IMR-90 (cell line): Measurements from ENCODE around the gene RAB20. TPM values are rescaled to one million over a fixed set of nuclear protein-coding genes. Genes with fewer than 3 reads are reported as not detected.

ENCODE experiments used
- ATAC-seq: fragments of 200-7000 bp; cut with Tn5 transposase; 2 replicates; pipeline ENCODE4 v1.9.1; 2020; ENCODE audit warnings: low read depth, mild to moderate bottlenecking, moderate library complexity
- BruUV-seq: library from RNA; stranded (reverse); fragments of 400-500 nt; replicated peaks from 2 replicates; lab custom pipeline; 2021; lab: Mats Ljungman, UMichigan
- CTCF ChIA-PET: fragments of 300-600 bp; formaldehyde crosslinking; extraction: SDS; loops from one replicate; lab custom pipeline; 2021; ENCODE audit warnings: antibody characterized with exemption; lab: Yijun Ruan, JAX
- POLR2A ChIA-PET: fragments of 300-600 bp; sonication (Branson Sonifier 250); formaldehyde crosslinking; loops from one replicate; lab custom pipeline; 2022; ENCODE audit warnings: antibody characterized with exemption; ENCODE audit not compliant: unreplicated experiment; lab: Charles Lee
- DNase-seq: peaks from one replicate; pipeline ENCODE4 v3.0.0; 2013
- H2AFZ ChIP-seq: replicated peaks from 2 replicates; pipeline ENCODE3; 2013; ENCODE audit warnings: low read length, mild to moderate bottlenecking; ENCODE audit not compliant: poor library complexity
- H2AK5ac ChIP-seq: 2 replicates; pipeline ENCODE4 v1.6.1; 2013; ENCODE audit warnings: low read depth, low read length, inconsistent platforms
- H2AK9ac ChIP-seq: replicated peaks from 2 replicates; pipeline ENCODE3; 2013; ENCODE audit warnings: mild to moderate bottlenecking, low read depth, low read length, moderate library complexity; ENCODE audit not compliant: poor library complexity
- H2BK120ac ChIP-seq: 2 replicates; pipeline ENCODE4 v1.6.1; 2013; ENCODE audit warnings: low read depth, low read length, inconsistent platforms
- H2BK15ac ChIP-seq: 3 replicates; pipeline ENCODE4 v1.6.1; 2013; ENCODE audit warnings: low read depth, low read length, inconsistent platforms
- H2BK20ac ChIP-seq: 2 replicates; pipeline ENCODE4 v1.6.1; 2013; ENCODE audit warnings: low read depth, mild to moderate bottlenecking, inconsistent platforms, low read length, moderate library complexity
- H2BK5ac ChIP-seq: 2 replicates; pipeline ENCODE4 v1.6.1; 2013; ENCODE audit warnings: mild to moderate bottlenecking, low read depth, low read length, inconsistent platforms; ENCODE audit not compliant: poor library complexity, severe bottlenecking
- H3K14ac ChIP-seq: replicated peaks from 2 replicates; pipeline ENCODE4 v1.6.1; 2013; ENCODE audit warnings: low read depth, low read length, inconsistent platforms
- H3K18ac ChIP-seq: 2 replicates; pipeline ENCODE4 v1.6.1; 2013; ENCODE audit warnings: low read depth, low read length, control low read depth
- H3K23ac ChIP-seq: 2 replicates; pipeline ENCODE4 v1.6.1; 2013; ENCODE audit warnings: low read depth, low read length, inconsistent platforms
- H3K27ac ChIP-seq: 2 replicates; pipeline ENCODE4 v1.5.1; 2013; ENCODE audit warnings: mild to moderate bottlenecking, control low read depth, low read length; ENCODE audit not compliant: insufficient read depth
- H3K27me3 ChIP-seq: 2 replicates; pipeline ENCODE4 v1.6.1; 2013; ENCODE audit warnings: low read length; ENCODE audit not compliant: control insufficient read depth, insufficient read depth
- H3K36me3 ChIP-seq: 2 replicates; pipeline ENCODE4 v1.6.1; 2013; ENCODE audit warnings: low read length, mixed read lengths; ENCODE audit not compliant: control insufficient read depth, insufficient read depth
- H3K4ac ChIP-seq: 2 replicates; pipeline ENCODE4 v1.6.1; 2013; ENCODE audit warnings: low read depth, low read length, inconsistent platforms
- H3K4me1 ChIP-seq: 2 replicates; pipeline ENCODE4 v1.6.1; 2013; ENCODE audit warnings: low read length, mixed read lengths; ENCODE audit not compliant: control insufficient read depth, insufficient read depth
- H3K4me2 ChIP-seq: 2 replicates; pipeline ENCODE4 v1.6.1; 2013; ENCODE audit warnings: low read depth, mild to moderate bottlenecking, control low read depth, low read length, moderate library complexity
- H3K4me3 ChIP-seq: 2 replicates; pipeline ENCODE4 v1.5.1; 2013; ENCODE audit warnings: low read depth, mild to moderate bottlenecking, control low read depth, low read length, moderate library complexity; ENCODE audit not compliant: insufficient read depth
- H3K56ac ChIP-seq: 2 replicates; pipeline ENCODE4 v1.6.1; 2013; ENCODE audit warnings: low read length, inconsistent platforms; ENCODE audit not compliant: insufficient read depth; ENCODE audit errors: extremely low read depth
- H3K79me1 ChIP-seq, 2 experiments: 2 replicates each; pipeline ENCODE4 v1.6.1; 2013; ENCODE audit warnings: low read length in 2 of 2, inconsistent platforms in 1 of 2, low read depth in 1 of 2
- H3K9ac ChIP-seq: 2 replicates; pipeline ENCODE4 v1.6.1; 2013; ENCODE audit warnings: low read depth, low read length, control low read depth
- H3K9me1 ChIP-seq: 2 replicates; pipeline ENCODE4 v1.6.1; 2013; ENCODE audit warnings: low read length, inconsistent platforms; ENCODE audit not compliant: insufficient read depth
- H3K9me3 ChIP-seq: 2 replicates; pipeline ENCODE4 v1.6.1; 2013; ENCODE audit warnings: low read length; ENCODE audit not compliant: control insufficient read depth, insufficient read depth
- H4K20me1 ChIP-seq: 2 replicates; pipeline ENCODE4 v1.6.1; 2013; ENCODE audit warnings: low read length, inconsistent platforms; ENCODE audit not compliant: insufficient read depth
- H4K5ac ChIP-seq: 2 replicates; pipeline ENCODE4 v1.6.1; 2013; ENCODE audit warnings: mild to moderate bottlenecking, low read depth, low read length, control low read depth
- H4K8ac ChIP-seq, 2 experiments: 2 replicates each; pipeline ENCODE4 v1.6.1; 2013; ENCODE audit warnings: low read depth in 2 of 2, low read length in 2 of 2, control low read depth in 1 of 2, inconsistent platforms in 1 of 2
- H4K91ac ChIP-seq: 2 replicates; pipeline ENCODE4 v1.6.1; 2013; ENCODE audit warnings: low read depth, low read length, inconsistent platforms; ENCODE audit not compliant: insufficient read depth
- CEBPB ChIP-seq: IDR thresholded peaks from 2 replicates; pipeline ENCODE4 v1.6.1; 2012; ENCODE audit warnings: low read depth, low read length, improper control_type of control experiment
- CTCF ChIP-seq: conservative IDR thresholded peaks from 2 replicates; pipeline ENCODE4 v1.5.1; 2012; ENCODE audit warnings: mild to moderate bottlenecking, low read depth, low read length, improper control_type of control experiment
- ELK1 ChIP-seq: fragments of 150-350 bp; IDR thresholded peaks from 2 replicates; pipeline ENCODE4 v1.6.1; 2016; ENCODE audit warnings: low read depth, mild to moderate bottlenecking, low read length, moderate library complexity, borderline replicate concordance
- FOS ChIP-seq: fragments of 150-350 bp; IDR thresholded peaks from 2 replicates; pipeline ENCODE4 v1.6.1; 2016; ENCODE audit warnings: low read depth, low read length
- MAFK ChIP-seq: IDR thresholded peaks from 2 replicates; pipeline ENCODE4 v1.6.1; 2012; ENCODE audit warnings: low read depth, low read length, improper control_type of control experiment
- MAZ ChIP-seq: IDR thresholded peaks from 2 replicates; pipeline ENCODE4 v1.6.1; 2012; ENCODE audit warnings: low read depth, mild to moderate bottlenecking, low read length, improper control_type of control experiment, moderate library complexity, borderline replicate concordance
- NFE2L2 ChIP-seq: fragments of 150-350 bp; IDR thresholded peaks from 2 replicates; pipeline ENCODE4 v1.6.1; 2016; ENCODE audit warnings: low read depth, mild to moderate bottlenecking, low read length
- RCOR1 ChIP-seq: IDR thresholded peaks from 2 replicates; pipeline ENCODE4 v1.6.1; 2012; ENCODE audit warnings: mild to moderate bottlenecking, low read length, improper control_type of control experiment; ENCODE audit not compliant: insufficient replicate concordance
- RFX5 ChIP-seq: IDR thresholded peaks from 2 replicates; pipeline ENCODE4 v1.8.0; 2012; ENCODE audit warnings: low read depth, mild to moderate bottlenecking, low read length, moderate library complexity
- SMC3 ChIP-seq: fragments of 150-350 bp; IDR thresholded peaks from 2 replicates; pipeline ENCODE4 v1.6.1; 2016; ENCODE audit warnings: low read depth, mild to moderate bottlenecking, antibody characterized with exemption, low read length, moderate library complexity
- USF2 ChIP-seq: fragments of 150-350 bp; IDR thresholded peaks from 2 replicates; pipeline ENCODE4 v1.6.1; 2017; ENCODE audit warnings: mild to moderate bottlenecking, antibody characterized with exemption, low read length, low read depth
- whole genome bisulfite sequencing, 2 experiments: methylation state at CpG; one replicate each; pipeline versions ENCODE4 v1.1.5 to v1.1.7; 2013; ENCODE audit warnings: missing lambda C conversion rate in 2 of 2; ENCODE audit not compliant: insufficient read length in 1 of 2; ENCODE audit errors: extremely low coverage in 2 of 2; 5-methylcytosine and 5-hydroxymethylcytosine counted together
- dilution Hi-C: fragments of 300-500 bp; cut with HindIII; formaldehyde crosslinking; loops from one replicate; pipeline ENCODE4 v1.14.3; 2018; ENCODE audit warnings: low sequenced_read_pairs; ENCODE audit not compliant: unreplicated experiment
- in situ Hi-C: fragments of 300-500 bp; cut with MboI; formaldehyde crosslinking; loops from 3 replicates; pipeline ENCODE4 v1.14.3; 2019; ENCODE audit warnings: low sequenced_read_pairs, inconsistent platforms, mixed read lengths
- intact Hi-C: fragments of 100-400 bp; cut with micrococcal nuclease; formaldehyde crosslinking; loops from 2 replicates; pipeline ENCODE4 v1.10.0; 2022
- polyA plus RNA-seq, 3 experiments: library from polyadenylated mRNA; depleted of rRNA; stranded (reverse); fragments of >200 nt; gene quantifications; 2 replicates each; pipeline ENCODE4 v1.2.3, GENCODE V29; 2012; ENCODE audit warnings: low replicate concordance in 1 of 3
- total RNA-seq: library from RNA; depleted of rRNA; stranded (reverse); fragments of >200 nt; gene quantifications from 2 replicates; pipeline ENCODE4 v1.2.3, GENCODE V29; 2012

The RAB20 gene
- total and polyA plus RNA-seq, 2 of the 4 experiments (the other 2 are of a cell fraction) = 3.8 to 5.1 TPM

- H4K20me1 ChIP-seq = no peaks in the 10 kb centered on the region
- no peak overlapping the region for H3K56ac ChIP-seq
- H2AK9ac ChIP-seq = no peak overlapping the region
- in situ Hi-C loops = no loop called here
- peaks cover 2% of the 10 kb centered on the region; the same call in 1 of the 2 replicates for H3K9me3 ChIP-seq
- no peak overlapping the region for H2BK20ac ChIP-seq
- no peak overlapping the region for H4K8ac ChIP-seq
- peaks cover 0 to 3% of the 10 kb centered on the region in 2 experiments; a peak in 1 of 4 replicates for H3K79me1 ChIP-seq
- dilution Hi-C loops = no loop called here
- intact Hi-C loops = loop anchor here (5.0 kb wide), 1 partner anchor 48 kb away; no protein-coding TSS in a partner anchor
- H3K4ac ChIP-seq = no peak overlapping the region
- peaks cover 8% of the 10 kb centered on the region for H3K4me1 ChIP-seq
- WGBS, 2 experiments = 62% methylated on average over 2 of the region's 6 CpGs; no CpG with 5 or more reads in 1 of the 2 experiments
- H3K4me3 ChIP-seq = peak overlapping the region; percentile 4
- CTCF ChIA-PET = no interaction called here
- no peak overlapping the region for H4K91ac ChIP-seq
- TF ChIP-seq SMC3 (no peak), FOS (no peak), USF2 (no peak), MAFK (no peak), MAZ (no peak), CEBPB (no peak), ELK1 (no peak), RCOR1 (no peak), NFE2L2 (no peak), CTCF (no peak), RFX5 (no peak)
- H4K5ac ChIP-seq = no peak overlapping the region
- H2BK120ac ChIP-seq = no peak overlapping the region
- H2BK15ac ChIP-seq = no peak overlapping the region
- no peaks in the 10 kb centered on the region for H3K27me3 ChIP-seq
- no peak overlapping the region for H3K14ac ChIP-seq
- peak overlapping the region; percentile 88 for H2AFZ ChIP-seq
- no peak overlapping the region for H3K18ac ChIP-seq
- peaks cover 3% of the 10 kb centered on the region; the same call in 1 of the 2 replicates for H3K9me1 ChIP-seq
- peak overlapping the region; percentile 65 for H3K4me2 ChIP-seq
- H3K23ac ChIP-seq = no peak overlapping the region
- POLR2A ChIA-PET = no interaction called here
- H2AK5ac ChIP-seq = no peak overlapping the region
- no peak overlapping the region for H2BK5ac ChIP-seq
- no TSS peak for BruUV-seq
- peak overlapping the region; percentile 41; the same call in 1 of the 2 replicates for H3K27ac ChIP-seq
- peak overlapping the region; percentile 43; the same call in 1 of the 2 replicates for H3K9ac ChIP-seq
- DNase-seq = no peak
- ATAC-seq = no peak
- 0 out of 2 replicates have a peak, but pooled peaks cover 2% of the 10 kb centered on the region for H3K36me3 ChIP-seq
Observed at GRCh38 chr13:110559986-110560385, 1.5 kb downstream of the RAB20 start.
